Measurements from ENCODE around the gene IL10RB. TPM values are rescaled to one million over a fixed set of nuclear protein-coding genes. Genes with fewer than 3 reads are reported as not detected.
A peak's percentile ranks its signal among the peaks of the same experiment; 100 is the strongest.
"Not testable (repeated sequence)": the region's sequence is repeated elsewhere in the genome, so short reads cannot be mapped to it uniquely, and the experiment has no call there.

The IL10RB gene
- total RNA-seq (10 to 100 TPM; 17.0 to 18.9 TPM), total RNA-seq (3.4 to 4.9 reads per million in 2 donors)

DNA sequence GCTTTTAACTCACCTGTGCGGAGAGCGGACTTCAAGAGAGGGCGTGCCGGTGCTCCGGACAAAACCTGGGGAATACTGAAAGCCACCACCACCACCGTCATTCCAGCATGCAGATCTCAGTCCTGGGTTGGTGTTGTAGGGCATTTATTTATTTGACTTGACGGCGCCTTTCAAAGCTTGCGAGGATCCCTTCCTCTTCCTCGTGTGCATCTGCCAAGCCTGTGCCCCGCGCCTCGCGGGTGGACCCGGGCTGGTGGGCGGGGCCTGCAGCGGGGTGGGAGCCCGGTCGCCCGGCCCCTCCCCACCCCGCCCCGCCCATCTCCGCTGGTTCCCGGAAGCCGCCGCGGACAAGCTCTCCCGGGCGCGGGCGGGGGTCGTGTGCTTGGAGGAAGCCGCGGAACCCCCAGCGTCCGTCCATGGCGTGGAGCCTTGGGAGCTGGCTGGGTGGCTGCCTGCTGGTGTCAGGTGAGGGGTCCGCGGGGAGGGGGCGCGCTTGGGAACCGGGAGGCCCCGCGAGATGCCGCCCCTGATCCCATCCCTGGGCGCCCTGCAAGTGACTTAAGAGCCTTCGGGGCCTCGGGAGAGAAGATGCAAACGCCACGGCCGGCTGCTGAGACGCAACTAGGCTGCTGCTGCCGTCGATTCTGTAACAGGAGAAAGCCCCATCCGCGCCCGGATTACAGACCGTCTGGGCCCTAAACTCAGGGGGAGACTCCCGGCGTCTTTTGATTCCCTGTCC lies at the start of gene IL10RB:
TSS of gene IL10RB (plus strand) at position 318 of the 739 bp plus-strand sequence. CDS start at position 417, 99 bp downstream.
- Mint-ChIP-seq H3K27me3 (no peaks in the 10 kb centered on the region), H3K4me1 (peaks cover 44% of the 10 kb centered on the region), H3K36me3 (ENCODE audit: low read depth) (peaks cover 8% of the 10 kb centered on the region), H3K27ac (peak within 1 kb of the TSS; percentile 97), H3K4me3 (peak within 1 kb of the TSS; percentile 98)
- DNase-seq: peak; percentile 54 to 79 (median 74)
- ATAC-seq: peak; percentile 79
- H3K9me3 ChIP-seq (ENCODE audit: control insufficient read depth, low read length, poor library complexity, severe bottlenecking): no peaks in the 10 kb centered on the region

- peaks cover 43% of the 10 kb centered on the region for H3K4me1 Mint-ChIP-seq
- ATAC-seq (no peak), DNase-seq (no peak)
- peak overlapping the region; percentile 91 for H3K27ac Mint-ChIP-seq
- no peaks in the 10 kb centered on the region for H3K9me3 ChIP-seq (ENCODE audit: control insufficient read depth, low read length, poor library complexity, severe bottlenecking)
- no peaks in the 10 kb centered on the region for H3K27me3 Mint-ChIP-seq
- no peaks in the 10 kb centered on the region for H3K36me3 Mint-ChIP-seq (ENCODE audit: low read depth)
- no peak overlapping the region for H3K4me3 Mint-ChIP-seq
Measured at GRCh38 chr21:33217138-33217520, 49.0 kb upstream of the IL10RB start.

DNA sequence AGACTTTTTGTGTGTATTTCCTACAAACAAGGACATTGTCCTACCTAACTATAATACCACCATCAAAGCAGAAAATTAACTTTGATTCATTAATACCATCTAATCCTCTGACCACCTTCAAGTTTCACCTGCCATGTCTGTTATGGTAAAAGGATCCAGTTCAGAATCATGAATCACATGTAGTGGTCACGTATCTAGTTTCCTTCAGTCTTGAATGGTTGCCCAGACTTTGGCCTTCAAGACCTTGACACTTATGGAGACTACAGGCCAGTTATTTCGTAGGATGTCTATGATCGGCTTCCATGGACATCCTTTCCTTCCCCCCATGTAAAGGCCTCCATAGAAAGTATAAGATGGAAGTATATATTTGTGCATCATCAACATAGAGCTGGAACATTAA lies 46.9 kb upstream of the IL10RB start:
- H3K27ac Mint-ChIP-seq: no peak overlapping the region

DNA sequence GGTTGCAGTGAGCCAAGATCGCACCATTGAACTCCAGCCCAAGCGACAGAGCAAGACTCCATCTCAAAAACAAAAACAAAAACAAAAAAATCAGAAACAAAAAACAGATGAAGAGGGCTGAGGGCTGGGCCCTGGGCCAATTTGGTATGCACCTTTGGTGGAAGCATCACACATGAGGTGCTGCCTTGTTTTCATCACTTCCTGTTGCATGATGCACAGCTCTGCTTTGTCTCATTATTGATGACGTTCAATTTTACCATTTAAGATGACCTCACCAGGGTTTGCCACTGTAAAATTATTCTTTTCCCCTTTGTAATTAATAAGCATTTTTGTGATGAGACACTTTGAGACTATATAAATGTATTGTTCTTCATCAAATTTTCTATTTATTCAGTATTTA lies 46.2 kb upstream of the IL10RB start:
- peaks cover 25% of the 10 kb centered on the region for H3K4me1 Mint-ChIP-seq
- H3K36me3 Mint-ChIP-seq (ENCODE audit: low read depth): peaks cover 2% of the 10 kb centered on the region
- no peak overlapping the region for H3K4me3 Mint-ChIP-seq
- H3K27me3 Mint-ChIP-seq: no peaks in the 10 kb centered on the region
- H3K27ac Mint-ChIP-seq: no peak overlapping the region
- no peak for DNase-seq
- ATAC-seq: no peak
- no peaks in the 10 kb centered on the region for H3K9me3 ChIP-seq (ENCODE audit: control insufficient read depth, low read length, poor library complexity, severe bottlenecking)

More for the DNA sequence above, 46.9 kb upstream of the IL10RB start:
- DNase-seq (no peak), ATAC-seq (no peak)
- no peaks in the 10 kb centered on the region for H3K27me3 Mint-ChIP-seq
- peaks cover 2% of the 10 kb centered on the region for H3K36me3 Mint-ChIP-seq (ENCODE audit: low read depth)
- H3K9me3 ChIP-seq (ENCODE audit: control insufficient read depth, low read length, poor library complexity, severe bottlenecking): no peaks in the 10 kb centered on the region
- H3K4me1 Mint-ChIP-seq: peaks cover 29% of the 10 kb centered on the region
- no peak overlapping the region for H3K4me3 Mint-ChIP-seq

GRCh38 chr21:33225376-33225775 lies 40.8 kb upstream of the IL10RB start:
- H3K4me3 Mint-ChIP-seq: not testable (repeated sequence)

DNA sequence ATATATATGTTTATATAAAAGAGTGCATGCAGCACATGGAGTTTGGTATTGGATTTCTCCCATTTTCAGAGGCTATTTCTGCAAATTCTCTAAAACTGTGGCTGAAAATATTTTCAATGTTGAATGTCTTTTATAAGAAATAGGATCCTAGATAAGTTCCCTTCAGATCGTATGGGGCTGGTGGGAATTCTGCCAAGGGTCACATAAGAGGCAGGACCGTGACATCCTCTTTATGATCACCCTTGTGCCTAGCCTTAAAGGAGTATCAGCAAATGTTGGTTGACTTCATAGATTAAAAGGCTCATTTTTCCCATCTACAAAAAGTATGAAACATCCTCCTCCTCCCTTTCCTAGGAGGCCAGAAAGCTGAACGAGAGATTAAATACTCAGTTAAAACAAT lies 37.7 kb upstream of the IL10RB start:
- Mint-ChIP-seq H3K4me3 (no peak overlapping the region), H3K27ac (no peak overlapping the region), H3K36me3 (ENCODE audit: low read depth) (peaks cover 7% of the 10 kb centered on the region), H3K4me1 (peaks cover 22% of the 10 kb centered on the region), H3K27me3 (no peaks in the 10 kb centered on the region)
- no peak for ATAC-seq
- DNase-seq: no peak
- H3K9me3 ChIP-seq (ENCODE audit: control insufficient read depth, low read length, poor library complexity, severe bottlenecking): no peaks in the 10 kb centered on the region

More at GRCh38 chr21:33225376-33225775, 40.8 kb upstream of the IL10RB start:
- ATAC-seq; H3K27ac Mint-ChIP-seq; H3K9me3 ChIP-seq (ENCODE audit: control insufficient read depth, low read length, poor library complexity, severe bottlenecking); H3K4me1 Mint-ChIP-seq; H3K36me3 Mint-ChIP-seq (ENCODE audit: low read depth); H3K27me3 Mint-ChIP-seq; DNase-seq: not testable (repeated sequence)

GRCh38 chr21:33229099-33229783 lies 36.9 kb upstream of the IL10RB start:
- H3K9me3 ChIP-seq (ENCODE audit: control insufficient read depth, low read length, poor library complexity, severe bottlenecking): no peaks in the 10 kb centered on the region
- Mint-ChIP-seq H3K4me3 (peak overlapping the region; percentile 94), H3K27ac (peak overlapping the region; percentile 97), H3K36me3 (ENCODE audit: low read depth) (peaks cover 7% of the 10 kb centered on the region), H3K4me1 (peaks cover 22% of the 10 kb centered on the region), H3K27me3 (no peaks in the 10 kb centered on the region)
- no peak for DNase-seq
- peak; percentile 3 for ATAC-seq

DNA sequence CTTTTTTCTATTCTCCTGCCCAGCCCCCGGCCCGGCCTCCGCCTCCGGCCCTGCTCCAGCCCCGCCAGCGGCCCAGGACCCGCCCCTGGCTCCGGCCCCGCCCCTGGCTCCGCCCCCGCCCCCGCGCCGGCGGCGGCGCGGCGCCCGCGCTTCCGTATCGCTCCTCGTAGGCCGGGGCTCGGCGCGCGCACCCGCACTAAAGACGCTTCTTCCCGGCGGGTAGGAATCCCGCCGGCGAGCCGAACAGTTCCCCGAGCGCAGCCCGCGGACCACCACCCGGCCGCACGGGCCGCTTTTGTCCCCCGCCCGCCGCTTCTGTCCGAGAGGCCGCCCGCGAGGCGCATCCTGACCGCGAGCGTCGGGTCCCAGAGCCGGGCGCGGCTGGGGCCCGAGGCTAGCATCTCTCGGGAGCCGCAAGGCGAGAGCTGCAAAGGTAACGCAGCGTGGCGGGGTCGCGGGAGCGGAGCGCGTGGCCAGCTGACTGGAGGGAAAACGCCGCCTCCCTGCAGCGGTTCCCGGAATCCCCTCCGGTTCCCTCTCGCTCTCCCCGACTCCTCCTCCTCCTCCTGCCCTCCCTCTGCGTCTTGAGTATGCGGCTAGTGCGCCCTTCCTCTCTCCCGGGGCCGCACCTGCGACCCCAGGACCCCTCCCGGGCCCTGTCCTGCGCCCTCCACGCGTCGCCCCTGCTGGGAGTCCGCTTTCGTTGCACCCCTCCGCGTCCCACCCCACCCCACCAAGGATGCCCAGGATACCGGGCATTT lies 36.2 kb upstream of the IL10RB start, which contains the start of gene IFNAR2:
TSS of gene IFNAR2 (plus strand) at position 155 of the 761 bp plus-strand sequence. CDS start 11,985 bp downstream, outside the sequence.
- H3K9me3 ChIP-seq (ENCODE audit: control insufficient read depth, low read length, poor library complexity, severe bottlenecking): no peaks in the 10 kb centered on the region
- Mint-ChIP-seq H3K4me3 (peak within 1 kb of the TSS; percentile 94), H3K27me3 (no peaks in the 10 kb centered on the region), H3K27ac (peak within 1 kb of the TSS; percentile 97), H3K4me1 (peaks cover 29% of the 10 kb centered on the region), H3K36me3 (ENCODE audit: low read depth) (peaks cover 12% of the 10 kb centered on the region)
- DNase-seq (peak; percentile 55 to 78 (median 76)), ATAC-seq (peak; percentile 88)

DNA sequence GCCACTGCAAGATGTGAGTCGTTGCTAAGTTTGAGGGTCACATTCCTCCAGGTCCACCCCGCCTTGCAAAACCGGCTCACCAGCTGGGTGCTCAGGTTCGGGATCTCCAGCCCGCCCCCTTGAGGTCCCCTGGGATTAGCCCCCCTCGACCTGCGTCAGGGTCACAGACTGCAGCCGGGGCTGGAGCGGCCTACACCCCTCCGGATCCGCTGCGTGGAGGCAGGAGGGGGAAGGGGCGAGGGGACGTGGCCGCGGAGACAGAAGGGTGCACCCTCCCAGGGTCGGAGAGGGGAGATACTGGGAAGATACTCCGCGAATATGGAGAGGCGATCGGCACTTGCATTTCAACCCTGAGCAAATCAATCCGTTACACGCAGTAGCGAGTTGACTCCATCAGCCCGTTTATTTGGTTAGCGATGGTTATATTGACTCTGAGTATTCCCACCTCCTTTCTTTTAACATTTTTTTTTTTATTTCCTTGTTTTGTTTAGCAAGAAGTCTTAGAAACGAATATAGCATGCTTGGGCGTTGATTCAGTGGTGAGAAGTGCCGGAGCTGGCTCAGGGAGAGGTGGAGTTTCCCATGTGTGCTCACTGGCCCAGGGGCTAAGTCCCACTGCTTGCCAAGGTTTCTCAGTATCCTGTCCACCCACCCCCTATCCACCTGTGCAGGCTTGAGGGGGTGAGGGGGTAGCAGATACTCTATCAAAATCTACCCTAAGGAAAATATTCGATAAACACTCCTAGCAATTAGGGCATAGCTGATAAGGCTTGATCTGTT lies 35.4 kb upstream of the IL10RB start:
- DNase-seq (peak in 2 of 3 donors; percentile 34 to 40), ATAC-seq (peak; percentile 46)
- Mint-ChIP-seq H3K27ac (peak overlapping the region; percentile 97), H3K4me3 (peak overlapping the region; percentile 94), H3K36me3 (ENCODE audit: low read depth) (peaks cover 12% of the 10 kb centered on the region), H3K27me3 (no peaks in the 10 kb centered on the region), H3K4me1 (peaks cover 29% of the 10 kb centered on the region)
- H3K9me3 ChIP-seq (ENCODE audit: control insufficient read depth, low read length, poor library complexity, severe bottlenecking): no peaks in the 10 kb centered on the region

GRCh38 chr21:33231526-33231925 lies 34.6 kb upstream of the IL10RB start:
- Mint-ChIP-seq H3K27ac (peak overlapping the region; percentile 97), H3K36me3 (ENCODE audit: low read depth) (peaks cover 12% of the 10 kb centered on the region), H3K4me3 (peak overlapping the region; percentile 94), H3K27me3 (no peaks in the 10 kb centered on the region), H3K4me1 (peaks cover 33% of the 10 kb centered on the region)
- ATAC-seq: peak; percentile 21
- no peak for DNase-seq
- no peaks in the 10 kb centered on the region for H3K9me3 ChIP-seq (ENCODE audit: control insufficient read depth, low read length, poor library complexity, severe bottlenecking)

- Mint-ChIP-seq H3K36me3 (ENCODE audit: low read depth) (peaks cover 14% of the 10 kb centered on the region), H3K27ac (peak overlapping the region; percentile 97), H3K4me1 (peaks cover 40% of the 10 kb centered on the region), H3K27me3 (no peaks in the 10 kb centered on the region), H3K4me3 (peak overlapping the region; percentile 94)
- ATAC-seq (no peak), DNase-seq (no peak)
- no peaks in the 10 kb centered on the region for H3K9me3 ChIP-seq (ENCODE audit: control insufficient read depth, low read length, poor library complexity, severe bottlenecking)
Measured at GRCh38 chr21:33232291-33233034, 33.7 kb upstream of the IL10RB start.
